ENCODE measurements around the gene ERFL.
A peak's percentile ranks its signal among the peaks of the same experiment; 100 is the strongest.

ERFL gene

GRCh38 chr19:41895745-41896580, 32.3 kb downstream of the ERFL start:
- no peak for DNase-seq

GRCh38 chr19:41894350-41894749, 33.9 kb downstream of the ERFL start:
- DNase-seq, result no peak

GRCh38 chr19:41893899-41894298, 34.4 kb downstream of the ERFL start:
- no peak for DNase-seq

- no peak for DNase-seq
Measured at GRCh38 chr19:41892173-41892902, 35.9 kb downstream of the ERFL start.

GRCh38 chr19:41890936-41891335, 37.3 kb downstream of the ERFL start:
- no peak for DNase-seq

GRCh38 chr19:41889896-41890295, 38.4 kb downstream of the ERFL start:
- no peak for DNase-seq

- DNase-seq, result no peak
Measured at GRCh38 chr19:41888926-41889325, 39.3 kb downstream of the ERFL start.

- no peak for DNase-seq
Measured at GRCh38 chr19:41887711-41888382, 40.4 kb downstream of the ERFL start.

GRCh38 chr19:41886761-41887710, 41.2 kb downstream of the ERFL start:
- DNase-seq, result no peak

GRCh38 chr19:41883821-41884733, 44.2 kb downstream of the ERFL start:
- DNase-seq, result peak; percentile 93

- DNase-seq, result no peak
Measured at GRCh38 chr19:41883463-41883820, 44.8 kb downstream of the ERFL start.

- peak; percentile 43 for DNase-seq
Measured at GRCh38 chr19:41882568-41883462, 45.4 kb downstream of the ERFL start, which contains the start of gene ARHGEF1. Gene ARHGEF1 (plus strand): TSS chr19:41883184. CDS start chr19:41888083, 4,899 bp downstream.

GRCh38 chr19:41880329-41880708, 47.9 kb downstream of the ERFL start:
- DNase-seq, result no peak

GRCh38 chr19:41879670-41880328, 48.5 kb downstream of the ERFL start:
- no peak for DNase-seq

- no peak for DNase-seq
Measured at GRCh38 chr19:41879080-41879479, 49.2 kb downstream of the ERFL start.

GRCh38 chr19:41877916-41878905, 50.0 kb downstream of the ERFL start:
- no peak for DNase-seq

- no peak for DNase-seq
Measured at GRCh38 chr19:41876847-41877832, 51.1 kb downstream of the ERFL start, which contains the start of gene CD79A. Gene CD79A (plus strand): TSS chr19:41877279. CDS start chr19:41877305, 26 bp downstream.
